ENCODE measurements around the gene AK1. TPM values are rescaled to one million over a fixed set of nuclear protein-coding genes. Genes with fewer than 3 reads are reported as not detected.
A peak's percentile ranks its signal among the peaks of the same experiment; 100 is the strongest.

The AK1 gene
- total RNA-seq, 1 experiment from 2014 or later = 31.6 TPM

GRCh38 chr9:127835991-127836516 is 41.4 kb downstream of the AK1 start:
- Mint-ChIP-seq H3K27ac (peak overlapping the region in 1 of 3 experiments; percentile 15; a peak in 1 of 7 replicates), H3K27me3 (ENCODE audit: low read depth) (no peaks in the 10 kb centered on the region), H3K9me3 (no peaks in the 10 kb centered on the region), H3K4me3 (no peak overlapping the region), H3K4me1 (peaks cover 0 to 14% of the 10 kb centered on the region in 2 experiments; a peak in 1 of 4 replicates), H3K36me3 (ENCODE audit: insufficient read depth in 1 of 3, low read depth in 3 of 3) (no peaks in the 10 kb centered on the region)
- H3K27me3 ChIP-seq (ENCODE audit: insufficient read depth, low read length) = no peaks in the 10 kb centered on the region
- no peak overlapping the region for H3K9ac ChIP-seq (ENCODE audit: extremely low read depth, insufficient read length, low read length)
- no CpG with 5 or more reads among the region's 17 CpGs for WGBS (ENCODE audit: extremely low coverage, insufficient read length, low lambda C conversion rate)
- H3K56ac ChIP-seq (ENCODE audit: insufficient read length, low read depth, low read length) = no peak overlapping the region
- H3T11ph ChIP-seq (ENCODE audit: low read length) = no peak overlapping the region
- no peaks in the 10 kb centered on the region for H3K79me1 ChIP-seq (ENCODE audit: insufficient read depth, low read depth, low read length, poor library complexity, severe bottlenecking)
- H3K9me3 ChIP-seq (ENCODE audit: control insufficient read depth, low read depth, low read length) = no peaks in the 10 kb centered on the region
- no peak overlapping the region for H2BK12ac ChIP-seq (ENCODE audit: insufficient read length, low read depth, low read length)
- no peak overlapping the region; the same call in 1 of the 2 replicates for H3K14ac ChIP-seq (ENCODE audit: insufficient read depth, low read length)
- no peak overlapping the region for H2AFZ ChIP-seq (ENCODE audit: low read length)
- no peak overlapping the region for H3K4ac ChIP-seq (ENCODE audit: low read depth, low read length)
- no peak overlapping the region for H4K91ac ChIP-seq (ENCODE audit: insufficient read length, low read depth, low read length)
- H2BK20ac ChIP-seq (ENCODE audit: low read depth, low read length, poor library complexity, severe bottlenecking) = no peak overlapping the region
- H2AK5ac ChIP-seq (ENCODE audit: insufficient read length, low read length) = no peak overlapping the region
- H3K23me2 ChIP-seq (ENCODE audit: insufficient read length, low read depth, low read length, poor library complexity, severe bottlenecking) = no peaks in the 10 kb centered on the region
- no peaks in the 10 kb centered on the region for H3K79me2 ChIP-seq (ENCODE audit: insufficient read depth, low read length)
- H3K27ac ChIP-seq (ENCODE audit: insufficient read length, low read depth, low read length) = no peak overlapping the region
- no peaks in the 10 kb centered on the region; the same call in 1 of the 2 replicates for H3K4me1 ChIP-seq (ENCODE audit: insufficient read depth, low read length)
- H3K4me2 ChIP-seq (ENCODE audit: insufficient read depth, insufficient read length, low read length) = no peak overlapping the region
- H4K8ac ChIP-seq (replicated peaks; ENCODE audit: insufficient read length, low read depth, low read length) = no peak overlapping the region
- no peak overlapping the region for H2BK120ac ChIP-seq (ENCODE audit: low read depth, low read length, poor library complexity, severe bottlenecking)
- no peak for TF ChIP-seq CTCF (conservative IDR thresholded peaks at IDR 0.05)
- H2BK5ac ChIP-seq (ENCODE audit: insufficient read length, low read length) = no peak overlapping the region
- H3K18ac ChIP-seq (ENCODE audit: insufficient read length, low read depth, low read length) = no peak overlapping the region
- H3K23ac ChIP-seq (ENCODE audit: insufficient read length, low read depth, low read length) = no peak overlapping the region
- no peaks in the 10 kb centered on the region for H4K20me1 ChIP-seq (ENCODE audit: control insufficient read depth, insufficient read depth, insufficient read length)
- H4K5ac ChIP-seq (ENCODE audit: insufficient read length, low read depth, low read length) = no peak overlapping the region
- DNase-seq = no peak
- no peak overlapping the region for H2BK15ac ChIP-seq (ENCODE audit: low read depth, low read length)

Data from H9 (cell line).